Cardiac muscle cell (in vitro differentiated cells and primary cell): ENCODE results near the gene AP2S1. TPM values are rescaled to one million over a fixed set of nuclear protein-coding genes. Genes with fewer than 3 reads are reported as not detected.

Experiments used
- DNase-seq, 2 donors: peaks; one replicate each; pipeline versions ENCODE4 v3.0.0 to v3.0.0-alpha.2; 2010 to 2017; ENCODE audit warnings: low read depth in 1 of 2, low spot score in 1 of 2
- H3K27ac ChIP-seq: fragments of 200-600 bp; sonication (generic); 2 replicates; pipeline ENCODE4 v1.5.1; 2016
- H3K27me3 ChIP-seq: fragments of 200-600 bp; sonication (generic); 2 replicates; pipeline ENCODE4 v1.6.0; 2016; ENCODE audit warnings: control low read depth
- H3K36me3 ChIP-seq: fragments of 200-600 bp; sonication (generic); 2 replicates; pipeline ENCODE4 v1.5.1; 2016; ENCODE audit warnings: control low read depth
- H3K4me1 ChIP-seq: fragments of 200-600 bp; sonication (generic); 2 replicates; pipeline ENCODE4 v1.8.1; 2017; ENCODE audit warnings: low read depth, mild to moderate bottlenecking, mixed run types
- H3K4me3 ChIP-seq: fragments of 200-600 bp; sonication (generic); 2 replicates; pipeline ENCODE4 v1.5.1; 2016; ENCODE audit warnings: mild to moderate bottlenecking
- H3K9me3 ChIP-seq: fragments of 200-600 bp; sonication (generic); 2 replicates; pipeline ENCODE4 v1.5.1; 2017; ENCODE audit warnings: low read depth, mild to moderate bottlenecking, control low read depth
- CTCF ChIP-seq: IDR thresholded peaks from 2 replicates; pipeline ENCODE4 v1.5.1; 2012; ENCODE audit warnings: low read depth, mild to moderate bottlenecking, low read length
- polyA plus RNA-seq: library from polyadenylated mRNA; unstranded; fragments of >200 nt; fragmentation: Nextera tagmentation; extraction: Ambion mirVana; gene quantifications from 2 replicates; pipeline ENCODE4 v1.2.1, GENCODE V29; 2016
- total RNA-seq: library from RNA; depleted of rRNA; stranded (reverse); fragments of >200 nt; gene quantifications from 2 replicates; pipeline ENCODE4 v1.2.3, GENCODE V29; 2016

AP2S1 gene
- total and polyA plus RNA-seq, 2 experiments from 2014 or later, result 76.5 to 260 TPM

DNA sequence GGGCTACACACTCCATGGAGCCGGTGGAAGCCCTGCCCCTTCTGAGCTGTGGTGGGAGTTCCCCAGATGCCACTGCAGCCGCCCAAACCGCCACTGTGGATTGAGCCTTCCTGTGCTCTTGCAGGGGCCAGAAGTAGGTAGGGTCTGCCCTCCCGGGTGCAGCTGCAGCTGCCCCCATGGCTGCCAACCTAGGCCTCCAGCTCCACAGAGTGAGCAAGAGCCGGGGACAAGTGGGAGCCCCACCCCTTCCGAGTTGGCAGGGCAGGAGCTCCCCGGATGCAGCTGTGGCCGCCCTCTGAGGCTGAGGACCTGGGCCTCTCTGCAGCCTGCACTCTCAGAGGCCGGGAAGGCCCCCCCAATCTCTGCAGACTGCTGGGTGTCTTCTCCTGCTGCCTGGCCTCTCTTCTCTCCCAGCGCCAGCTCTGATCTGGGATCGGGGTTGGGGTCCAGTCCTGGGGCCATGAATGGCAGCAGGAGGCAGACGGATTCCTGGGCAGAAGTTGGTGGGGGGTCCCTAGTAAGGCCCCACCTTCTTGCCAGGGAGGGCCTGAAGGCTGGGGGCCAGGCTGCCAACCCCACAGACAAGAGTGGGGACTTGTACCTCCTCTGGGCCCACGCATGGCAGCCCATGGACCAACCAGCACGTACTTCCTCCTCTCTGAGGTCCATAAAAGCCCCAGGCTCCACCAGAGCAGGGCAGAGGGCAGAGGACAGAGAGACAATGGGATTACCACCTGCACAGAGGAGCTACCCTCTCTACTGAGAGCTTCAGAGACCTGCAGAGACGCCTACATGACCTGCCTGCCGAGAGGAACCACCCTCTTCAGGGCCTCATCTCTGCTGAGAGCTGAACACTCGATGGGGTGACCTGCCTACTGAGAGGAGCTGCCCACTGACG, 28.9 kb downstream of the AP2S1 start:
- H3K4me3 ChIP-seq, result no peak overlapping the region
- H3K9me3 ChIP-seq, result no peaks in the 10 kb centered on the region
- H3K36me3 ChIP-seq, result no peaks in the 10 kb centered on the region
- no peak for TF ChIP-seq CTCF
- peaks cover 10% of the 10 kb centered on the region for H3K4me1 ChIP-seq
- H3K27me3 ChIP-seq, result no peaks in the 10 kb centered on the region
- H3K27ac ChIP-seq, result no peak overlapping the region
- DNase-seq, result no peak

DNA sequence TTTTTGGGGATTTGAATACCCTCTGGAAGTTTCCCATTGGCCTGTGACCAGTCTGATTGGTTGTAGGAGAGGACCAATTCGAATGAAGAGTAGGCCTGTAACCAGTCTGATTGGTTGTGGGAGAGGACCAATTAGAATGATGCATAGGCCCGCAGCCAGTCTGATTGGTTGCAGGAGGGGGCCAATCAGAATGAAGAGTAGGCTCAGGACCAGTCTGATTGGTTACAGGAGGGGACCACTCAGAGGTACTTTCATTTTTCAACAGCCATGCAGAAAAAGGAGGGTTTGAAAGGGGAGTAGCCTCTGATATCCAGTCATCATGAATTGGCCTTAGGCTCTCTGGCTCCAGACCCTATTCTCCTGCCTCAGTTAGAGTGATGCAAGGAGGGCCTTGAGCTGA, 31.8 kb downstream of the AP2S1 start:
- Histone ChIP-seq H3K27me3 (no peaks in the 10 kb centered on the region), H3K4me1 (peaks cover 10% of the 10 kb centered on the region), H3K27ac (no peak overlapping the region), H3K9me3 (no peaks in the 10 kb centered on the region), H3K4me3 (no peak overlapping the region), H3K36me3 (no peaks in the 10 kb centered on the region)
- DNase-seq, result peak in 1 of 2 donors; percentile 37
- no peak for TF ChIP-seq CTCF

DNA sequence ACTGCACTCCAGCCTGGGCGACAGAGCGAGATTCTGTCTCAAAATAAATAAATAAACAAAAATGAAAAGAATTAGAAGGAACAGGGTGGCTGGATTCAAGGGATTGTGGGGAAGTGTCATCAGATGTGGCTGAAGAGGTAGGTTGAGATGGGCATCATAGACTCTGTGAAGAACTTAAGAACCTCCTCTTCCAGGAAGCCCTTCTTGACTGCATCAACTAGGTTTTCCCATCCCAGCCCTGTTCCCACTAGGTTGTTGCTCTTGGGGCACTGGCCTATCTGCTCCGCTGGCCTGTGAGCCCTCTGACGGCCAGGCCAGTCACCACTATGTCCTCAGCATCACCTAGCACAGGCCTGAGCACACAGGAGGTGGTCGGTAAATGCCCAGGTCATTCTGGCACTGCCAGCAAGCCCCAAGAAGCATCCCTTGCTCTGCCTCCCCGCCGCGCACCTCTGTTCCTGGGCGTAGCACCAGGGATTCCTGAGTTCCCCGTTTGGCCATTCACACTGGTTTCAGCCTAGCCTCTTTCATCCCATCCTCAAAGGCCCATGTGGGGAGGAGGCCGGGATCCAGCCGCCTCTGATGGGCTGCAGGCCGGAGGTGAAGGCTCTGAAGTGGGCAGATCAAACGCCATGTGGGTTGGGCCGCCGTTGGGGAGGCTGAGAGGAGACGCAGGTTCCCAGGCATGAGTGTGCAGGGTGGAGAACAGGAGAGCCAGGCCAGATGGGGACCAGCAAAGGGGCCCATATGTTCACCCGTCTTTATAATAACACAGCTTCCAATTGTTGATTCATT, 34.6 kb downstream of the AP2S1 start:
- no peak for TF ChIP-seq CTCF
- Histone ChIP-seq H3K27me3 (no peaks in the 10 kb centered on the region), H3K9me3 (no peaks in the 10 kb centered on the region), H3K36me3 (no peaks in the 10 kb centered on the region), H3K27ac (no peak overlapping the region), H3K4me1 (peaks cover 3% of the 10 kb centered on the region), H3K4me3 (no peak overlapping the region)
- no peak for DNase-seq

- Histone ChIP-seq H3K36me3 (no peaks in the 10 kb centered on the region), H3K4me1 (no peaks in the 10 kb centered on the region), H3K9me3 (no peaks in the 10 kb centered on the region), H3K4me3 (no peak overlapping the region), H3K27me3 (no peaks in the 10 kb centered on the region), H3K27ac (peak overlapping the region; percentile 25)
- DNase-seq, result peak in 1 of 2 donors; percentile 90
- no peak for TF ChIP-seq CTCF
Observed at GRCh38 chr19:46813839-46814358, 36.7 kb downstream of the AP2S1 start.

- DNase-seq, result peak; percentile 16 to 29
- Histone ChIP-seq H3K27me3 (no peaks in the 10 kb centered on the region), H3K4me1 (no peaks in the 10 kb centered on the region), H3K9me3 (no peaks in the 10 kb centered on the region), H3K36me3 (no peaks in the 10 kb centered on the region), H3K4me3 (no peak overlapping the region), H3K27ac (peak overlapping the region; percentile 25)
- no peak for TF ChIP-seq CTCF
Observed at GRCh38 chr19:46812977-46813838, 37.4 kb downstream of the AP2S1 start.
